K562 (cell line): ENCODE data around the gene IFNG-AS1. TPM values are rescaled to one million over a fixed set of nuclear protein-coding genes. Genes with fewer than 3 reads are reported as not detected.

Source experiments
- ATAC-seq: fragments of 200-7000 bp; cut with Tn5 transposase; 3 replicates; pipeline ENCODE4 v1.9.1; 2020; ENCODE audit warnings: moderate library complexity
- BruUV-seq: library from RNA; stranded (reverse); fragments of 400-500 nt; replicated peaks from 2 replicates; lab custom pipeline; 2021; lab: Mats Ljungman, UMichigan
- CTCF ChIA-PET: fragments of 300-600 bp; formaldehyde crosslinking; extraction: SDS; loops from one replicate; lab custom pipeline; 2021; ENCODE audit warnings: low intra/inter-chr PET ratio; lab: Yijun Ruan, JAX
- POLR2A ChIA-PET: fragments of 300-600, 350-650 bp; sonication (Branson Sonifier 250); formaldehyde crosslinking; extraction: SDS; loops from one replicate; lab custom pipeline; 2021; ENCODE audit warnings: antibody characterized with exemption, inconsistent platforms; lab: Yijun Ruan, JAX
- DNase-seq, 4 experiments: peaks; one replicate each; pipeline versions ENCODE4 v3.0.0 to v3.0.0-alpha.2; 2011 to 2018; ENCODE audit warnings: low spot score in 3 of 4, mixed read lengths in 3 of 4; ENCODE audit errors: extremely low read depth in 1 of 4
- FAIRE-seq: peaks from 2 replicates; lab custom pipeline; 2011; peaks lifted over from hg19 to GRCh38; lab: Jason Lieb, UNC
- H2AFZ ChIP-seq: 2 replicates; pipeline ENCODE4 v1.6.0; 2011; ENCODE audit warnings: low read depth, low read length, control low read depth, inconsistent platforms
- H3K27ac ChIP-seq: fragments of 200-600 bp; 3 replicates; pipeline ENCODE4 v1.8.0; 2011; ENCODE audit warnings: low read depth, mild to moderate bottlenecking, control low read depth, inconsistent platforms, low read length, moderate library complexity, mixed read lengths; ENCODE audit errors: extremely low read depth
- H3K27me3 ChIP-seq, 2 experiments: fragments of 300-600 bp in 1 of 2; 2 replicates in 1 of 2; 3 replicates in 1 of 2; pipeline versions ENCODE4 v1.6.0 to v1.8.0; 2011; ENCODE audit warnings: inconsistent platforms in 2 of 2, low read length in 2 of 2, mild to moderate bottlenecking in 1 of 2, mixed read lengths in 1 of 2, moderate library complexity in 1 of 2; ENCODE audit not compliant: control insufficient read depth in 2 of 2, insufficient read depth in 2 of 2
- H3K36me3 ChIP-seq: fragments of 300-600 bp; 3 replicates; pipeline ENCODE4 v1.8.0; 2011; ENCODE audit warnings: mild to moderate bottlenecking, low read length, inconsistent platforms; ENCODE audit not compliant: control insufficient read depth, insufficient read depth
- H3K4me1 ChIP-seq, 2 experiments: fragments of 200-600 bp in 1 of 2; replicated peaks in 1 of 2; 2 replicates in 1 of 2; 3 replicates in 1 of 2; pipeline versions ENCODE4 v1.5.1 to v1.8.0; 2011; ENCODE audit warnings: inconsistent platforms in 2 of 2, low read length in 2 of 2, mild to moderate bottlenecking in 1 of 2, mixed read lengths in 1 of 2, moderate library complexity in 1 of 2; ENCODE audit not compliant: control insufficient read depth in 2 of 2, insufficient read depth in 2 of 2
- H3K4me2 ChIP-seq: 2 replicates; pipeline ENCODE4 v1.6.1; 2011; ENCODE audit warnings: low read length, control low read depth, inconsistent platforms, mixed read lengths; ENCODE audit not compliant: insufficient read depth
- H3K4me3 ChIP-seq: fragments of 200-600 bp; sonication (generic), shearing (Covaris generic); 2 replicates; pipeline ENCODE4 v1.5.1; 2016; ENCODE audit warnings: control low read depth, inconsistent platforms
- H3K79me2 ChIP-seq: fragments of 200-600 bp; 3 replicates; pipeline ENCODE4 v1.8.0; 2011; ENCODE audit warnings: low read length, inconsistent platforms; ENCODE audit not compliant: control insufficient read depth, insufficient read depth
- H3K9ac ChIP-seq, 2 experiments: 2 replicates each; pipeline versions ENCODE4 v1.6.0 to v1.6.1; 2011; ENCODE audit warnings: low read depth in 2 of 2, low read length in 2 of 2, control low read depth in 1 of 2, inconsistent platforms in 1 of 2, mild to moderate bottlenecking in 1 of 2, mixed read lengths in 1 of 2; ENCODE audit not compliant: insufficient read depth in 1 of 2
- H3K9me1 ChIP-seq: one replicate; pipeline ENCODE4 v1.6.0; 2011; ENCODE audit warnings: inconsistent platforms, mild to moderate bottlenecking, low read length, moderate library complexity; ENCODE audit not compliant: control insufficient read depth, insufficient read depth
- H3K9me3 ChIP-seq: replicated peaks from 2 replicates; pipeline ENCODE4 v1.5.1; 2011; ENCODE audit warnings: low read depth, low read length, inconsistent platforms; ENCODE audit not compliant: control insufficient read depth, insufficient read depth
- H4K20me1 ChIP-seq: replicated peaks from 2 replicates; pipeline ENCODE4 v1.6.1; 2011; ENCODE audit warnings: low read length, inconsistent platforms, mixed read lengths; ENCODE audit not compliant: control insufficient read depth, insufficient read depth
- HDAC2 ChIP-seq: fragments of 450-650 bp; IDR thresholded peaks from 2 replicates; pipeline ENCODE4 v1.6.1; 2016; ENCODE audit warnings: mild to moderate bottlenecking
- PRMT5 ChIP-seq: sonication (generic); formaldehyde crosslinking; IDR thresholded peaks from 2 replicates; pipeline ENCODE4 v1.5.0; 2020; ENCODE audit warnings: missing genetic modification reagents
- YBX1 ChIP-seq: fragments of 450-650 bp; IDR thresholded peaks from 2 replicates; pipeline ENCODE4 v1.7.1; 2016; ENCODE audit warnings: mild to moderate bottlenecking
- whole genome bisulfite sequencing: fragments of 100-300 bp; shearing (Covaris generic); methylation state at CpG from one replicate; pipeline ENCODE4 v1.1.6; 2016; ENCODE audit warnings: low coverage, mixed read lengths; ENCODE audit not compliant: insufficient coverage; ENCODE audit errors: missing lambda C conversion rate; 5-methylcytosine and 5-hydroxymethylcytosine counted together
- in situ Hi-C: fragments of 300-500 bp; cut with MboI; formaldehyde crosslinking; loops from 4 replicates; pipeline ENCODE4 v1.15.0; 2018; ENCODE audit warnings: inconsistent platforms, mixed read lengths
- intact Hi-C: fragments of 100-400 bp; cut with micrococcal nuclease; formaldehyde crosslinking; loops from 2 replicates; pipeline ENCODE4 v1.14.2; 2022
- polyA plus RNA-seq, 8 experiments: library from polyadenylated mRNA; depleted of rRNA in 4 of 8; stranded (reverse) in 5 of 8; unstranded in 3 of 8; fragments of >200 nt; fragmentation: Nextera tagmentation in 2 of 8; fragmentation: Illumina TruSeq in 1 of 8; extraction: Ambion mirVana in 2 of 8; extraction: Trizol in 1 of 8; gene quantifications; 2 replicates each; pipeline versions ENCODE4 v1.2.1 to v1.2.3, GENCODE V29; 2011 to 2014; ENCODE audit warnings: inconsistent platforms in 1 of 8, missing spikeins in 1 of 8
- total RNA-seq, 7 experiments: library from RNA; depleted of rRNA in 6 of 7; stranded (reverse); fragments of >200 nt in 6 of 7; fragmentation: Illumina TruSeq in 2 of 7; extraction: Trizol in 2 of 7; gene quantifications; 2 replicates each; pipeline versions ENCODE4 v1.2.1 to v1.2.3, GENCODE V29; 2011 to 2021; ENCODE audit warnings: low replicate concordance in 1 of 7
- TF ChIP-seq, protein P1 (sequence below): IDR thresholded peaks from 3 replicates; pipeline ENCODE4 v1.6.1; 2011; ENCODE audit warnings: borderline replicate concordance, mild to moderate bottlenecking, moderate library complexity; ENCODE audit not compliant: insufficient read length; ENCODE audit errors: extremely low read depth
- TF ChIP-seq, protein P2 (sequence below): sonication (generic); formaldehyde crosslinking; IDR thresholded peaks from 2 replicates; pipeline ENCODE4 v1.8.0; 2023; ENCODE audit warnings: mild to moderate bottlenecking, missing genetic modification reagents
- TF ChIP-seq, protein P3 (sequence below), 2 experiments: fragments of 450-650 bp in 1 of 2; sonication (generic) in 1 of 2; formaldehyde crosslinking in 1 of 2; IDR thresholded peaks; 2 replicates each; pipeline versions ENCODE4 v1.7.1 to v1.9.0; 2016 to 2022; ENCODE audit warnings: inconsistent platforms in 1 of 2, mild to moderate bottlenecking in 1 of 2, missing genetic modification reagents in 1 of 2

The IFNG-AS1 gene
- total and polyA plus RNA-seq, 9 of the 15 experiments (the other 6 are each of a cell fraction or from before 2014, with no cell fraction given), result not detected

DNA sequence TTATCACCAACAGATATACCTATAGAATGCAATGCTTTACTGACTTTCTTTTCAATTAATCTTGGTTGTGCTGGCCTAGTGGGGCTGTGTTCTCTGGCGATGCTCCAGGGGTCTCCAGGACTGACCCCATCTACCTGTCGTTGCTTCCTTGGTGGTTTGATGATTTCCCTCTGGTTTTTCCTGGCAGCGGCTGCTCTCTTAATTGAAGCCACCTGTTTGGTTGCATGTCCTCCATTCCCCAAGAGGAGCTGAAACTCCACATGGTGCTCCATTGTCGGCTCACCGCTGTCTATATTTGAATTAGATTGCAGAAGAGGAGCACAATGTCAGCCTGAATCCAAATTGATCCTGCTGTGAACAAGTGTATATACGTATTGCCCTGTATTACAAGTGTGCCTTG, 7.1 kb upstream of the IFNG-AS1 start:
- H3K9ac ChIP-seq, result no peak overlapping the region
- FAIRE-seq (no peak), DNase-seq (no peak), ATAC-seq (no peak)
- in situ Hi-C loops (no loop called here), intact Hi-C loops (no loop called here)
- no peak overlapping the region for H3K27ac ChIP-seq
- CTCF ChIA-PET, result no interaction called here
- no peaks in the 10 kb centered on the region for H3K36me3 ChIP-seq
- H3K9me1 ChIP-seq, result no peaks in the 10 kb centered on the region
- H3K4me3 ChIP-seq, result no peak overlapping the region
- no peaks in the 10 kb centered on the region for H3K79me2 ChIP-seq
- 0% methylated on average over 6 of the region's 6 CpGs for WGBS
- POLR2A ChIA-PET, result interaction anchor here (0.6 kb wide), 1 partner anchor 177 kb away, joined by 3 read pairs; no protein-coding TSS in a partner anchor
- H3K27me3 ChIP-seq, result no peaks in the 10 kb centered on the region; a peak in 1 of 5 replicates
- no peak overlapping the region for H2AFZ ChIP-seq
- no peaks in the 10 kb centered on the region for H3K4me1 ChIP-seq
- no peak overlapping the region for H3K4me2 ChIP-seq
- H3K9me3 ChIP-seq, result no peaks in the 10 kb centered on the region
- no peaks in the 10 kb centered on the region for H4K20me1 ChIP-seq
- no TSS peak for BruUV-seq
- TF ChIP-seq PRMT5 (no peak), HDAC2 (no peak), YBX1 (no peak)
- TF ChIP-seq, protein P1, sequence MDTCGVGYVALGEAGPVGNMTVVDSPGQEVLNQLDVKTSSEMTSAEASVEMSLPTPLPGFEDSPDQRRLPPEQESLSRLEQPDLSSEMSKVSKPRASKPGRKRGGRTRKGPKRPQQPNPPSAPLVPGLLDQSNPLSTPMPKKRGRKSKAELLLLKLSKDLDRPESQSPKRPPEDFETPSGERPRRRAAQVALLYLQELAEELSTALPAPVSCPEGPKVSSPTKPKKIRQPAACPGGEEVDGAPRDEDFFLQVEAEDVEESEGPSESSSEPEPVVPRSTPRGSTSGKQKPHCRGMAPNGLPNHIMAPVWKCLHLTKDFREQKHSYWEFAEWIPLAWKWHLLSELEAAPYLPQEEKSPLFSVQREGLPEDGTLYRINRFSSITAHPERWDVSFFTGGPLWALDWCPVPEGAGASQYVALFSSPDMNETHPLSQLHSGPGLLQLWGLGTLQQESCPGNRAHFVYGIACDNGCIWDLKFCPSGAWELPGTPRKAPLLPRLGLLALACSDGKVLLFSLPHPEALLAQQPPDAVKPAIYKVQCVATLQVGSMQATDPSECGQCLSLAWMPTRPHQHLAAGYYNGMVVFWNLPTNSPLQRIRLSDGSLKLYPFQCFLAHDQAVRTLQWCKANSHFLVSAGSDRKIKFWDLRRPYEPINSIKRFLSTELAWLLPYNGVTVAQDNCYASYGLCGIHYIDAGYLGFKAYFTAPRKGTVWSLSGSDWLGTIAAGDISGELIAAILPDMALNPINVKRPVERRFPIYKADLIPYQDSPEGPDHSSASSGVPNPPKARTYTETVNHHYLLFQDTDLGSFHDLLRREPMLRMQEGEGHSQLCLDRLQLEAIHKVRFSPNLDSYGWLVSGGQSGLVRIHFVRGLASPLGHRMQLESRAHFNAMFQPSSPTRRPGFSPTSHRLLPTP, result no peak
- TF ChIP-seq, protein P2, sequence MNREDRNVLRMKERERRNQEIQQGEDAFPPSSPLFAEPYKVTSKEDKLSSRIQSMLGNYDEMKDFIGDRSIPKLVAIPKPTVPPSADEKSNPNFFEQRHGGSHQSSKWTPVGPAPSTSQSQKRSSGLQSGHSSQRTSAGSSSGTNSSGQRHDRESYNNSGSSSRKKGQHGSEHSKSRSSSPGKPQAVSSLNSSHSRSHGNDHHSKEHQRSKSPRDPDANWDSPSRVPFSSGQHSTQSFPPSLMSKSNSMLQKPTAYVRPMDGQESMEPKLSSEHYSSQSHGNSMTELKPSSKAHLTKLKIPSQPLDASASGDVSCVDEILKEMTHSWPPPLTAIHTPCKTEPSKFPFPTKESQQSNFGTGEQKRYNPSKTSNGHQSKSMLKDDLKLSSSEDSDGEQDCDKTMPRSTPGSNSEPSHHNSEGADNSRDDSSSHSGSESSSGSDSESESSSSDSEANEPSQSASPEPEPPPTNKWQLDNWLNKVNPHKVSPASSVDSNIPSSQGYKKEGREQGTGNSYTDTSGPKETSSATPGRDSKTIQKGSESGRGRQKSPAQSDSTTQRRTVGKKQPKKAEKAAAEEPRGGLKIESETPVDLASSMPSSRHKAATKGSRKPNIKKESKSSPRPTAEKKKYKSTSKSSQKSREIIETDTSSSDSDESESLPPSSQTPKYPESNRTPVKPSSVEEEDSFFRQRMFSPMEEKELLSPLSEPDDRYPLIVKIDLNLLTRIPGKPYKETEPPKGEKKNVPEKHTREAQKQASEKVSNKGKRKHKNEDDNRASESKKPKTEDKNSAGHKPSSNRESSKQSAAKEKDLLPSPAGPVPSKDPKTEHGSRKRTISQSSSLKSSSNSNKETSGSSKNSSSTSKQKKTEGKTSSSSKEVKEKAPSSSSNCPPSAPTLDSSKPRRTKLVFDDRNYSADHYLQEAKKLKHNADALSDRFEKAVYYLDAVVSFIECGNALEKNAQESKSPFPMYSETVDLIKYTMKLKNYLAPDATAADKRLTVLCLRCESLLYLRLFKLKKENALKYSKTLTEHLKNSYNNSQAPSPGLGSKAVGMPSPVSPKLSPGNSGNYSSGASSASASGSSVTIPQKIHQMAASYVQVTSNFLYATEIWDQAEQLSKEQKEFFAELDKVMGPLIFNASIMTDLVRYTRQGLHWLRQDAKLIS (CRISPR knock-in tag), result no peak
- TF ChIP-seq, protein P3, sequence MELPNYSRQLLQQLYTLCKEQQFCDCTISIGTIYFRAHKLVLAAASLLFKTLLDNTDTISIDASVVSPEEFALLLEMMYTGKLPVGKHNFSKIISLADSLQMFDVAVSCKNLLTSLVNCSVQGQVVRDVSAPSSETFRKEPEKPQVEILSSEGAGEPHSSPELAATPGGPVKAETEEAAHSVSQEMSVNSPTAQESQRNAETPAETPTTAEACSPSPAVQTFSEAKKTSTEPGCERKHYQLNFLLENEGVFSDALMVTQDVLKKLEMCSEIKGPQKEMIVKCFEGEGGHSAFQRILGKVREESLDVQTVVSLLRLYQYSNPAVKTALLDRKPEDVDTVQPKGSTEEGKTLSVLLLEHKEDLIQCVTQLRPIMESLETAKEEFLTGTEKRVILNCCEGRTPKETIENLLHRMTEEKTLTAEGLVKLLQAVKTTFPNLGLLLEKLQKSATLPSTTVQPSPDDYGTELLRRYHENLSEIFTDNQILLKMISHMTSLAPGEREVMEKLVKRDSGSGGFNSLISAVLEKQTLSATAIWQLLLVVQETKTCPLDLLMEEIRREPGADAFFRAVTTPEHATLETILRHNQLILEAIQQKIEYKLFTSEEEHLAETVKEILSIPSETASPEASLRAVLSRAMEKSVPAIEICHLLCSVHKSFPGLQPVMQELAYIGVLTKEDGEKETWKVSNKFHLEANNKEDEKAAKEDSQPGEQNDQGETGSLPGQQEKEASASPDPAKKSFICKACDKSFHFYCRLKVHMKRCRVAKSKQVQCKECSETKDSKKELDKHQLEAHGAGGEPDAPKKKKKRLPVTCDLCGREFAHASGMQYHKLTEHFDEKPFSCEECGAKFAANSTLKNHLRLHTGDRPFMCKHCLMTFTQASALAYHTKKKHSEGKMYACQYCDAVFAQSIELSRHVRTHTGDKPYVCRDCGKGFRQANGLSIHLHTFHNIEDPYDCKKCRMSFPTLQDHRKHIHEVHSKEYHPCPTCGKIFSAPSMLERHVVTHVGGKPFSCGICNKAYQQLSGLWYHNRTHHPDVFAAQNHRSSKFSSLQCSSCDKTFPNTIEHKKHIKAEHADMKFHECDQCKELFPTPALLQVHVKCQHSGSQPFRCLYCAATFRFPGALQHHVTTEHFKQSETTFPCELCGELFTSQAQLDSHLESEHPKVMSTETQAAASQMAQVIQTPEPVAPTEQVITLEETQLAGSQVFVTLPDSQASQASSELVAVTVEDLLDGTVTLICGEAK (IDR thresholded peaks at IDR 0.05), result no peak
- TF ChIP-seq, protein P3 (CRISPR knock-in tag; IDR thresholded peaks at IDR 0.05), result no peak
